ENCODE data around the gene HOXD9.

HOXD9 gene

DNA sequence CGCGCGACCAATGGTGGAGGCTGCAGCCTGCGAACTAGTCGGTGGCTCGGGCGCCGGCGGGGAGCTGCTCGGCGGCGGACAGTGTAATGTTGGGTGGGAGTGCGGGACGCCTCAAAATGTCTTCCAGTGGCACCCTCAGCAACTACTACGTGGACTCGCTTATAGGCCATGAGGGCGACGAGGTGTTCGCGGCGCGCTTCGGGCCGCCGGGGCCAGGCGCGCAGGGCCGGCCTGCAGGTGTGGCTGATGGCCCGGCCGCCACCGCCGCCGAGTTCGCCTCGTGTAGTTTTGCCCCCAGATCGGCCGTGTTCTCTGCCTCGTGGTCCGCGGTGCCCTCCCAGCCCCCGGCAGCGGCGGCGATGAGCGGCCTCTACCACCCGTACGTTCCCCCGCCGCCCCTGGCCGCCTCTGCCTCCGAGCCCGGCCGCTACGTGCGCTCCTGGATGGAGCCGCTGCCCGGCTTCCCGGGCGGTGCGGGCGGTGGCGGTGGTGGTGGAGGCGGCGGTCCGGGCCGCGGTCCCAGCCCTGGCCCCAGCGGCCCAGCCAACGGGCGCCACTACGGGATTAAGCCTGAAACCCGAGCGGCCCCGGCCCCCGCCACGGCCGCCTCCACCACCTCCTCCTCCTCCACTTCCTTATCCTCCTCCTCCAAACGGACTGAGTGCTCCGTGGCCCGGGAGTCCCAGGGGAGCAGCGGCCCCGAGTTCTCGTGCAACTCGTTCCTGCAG is at the start of gene HOXD9:
HOXD9 (plus strand) TSS at position 37 of the 728 bp plus-strand sequence; CDS start at position 87, 50 bp downstream.
- intact Hi-C loops (cut with DNase I), result no loop called here
- no peak for DNase-seq

- intact Hi-C loops (cut with DNase I), result no loop called here
- no peak for DNase-seq
Measured at GRCh38 chr2:176072951-176073904, 49.3 kb upstream of the HOXD9 start.

DNA sequence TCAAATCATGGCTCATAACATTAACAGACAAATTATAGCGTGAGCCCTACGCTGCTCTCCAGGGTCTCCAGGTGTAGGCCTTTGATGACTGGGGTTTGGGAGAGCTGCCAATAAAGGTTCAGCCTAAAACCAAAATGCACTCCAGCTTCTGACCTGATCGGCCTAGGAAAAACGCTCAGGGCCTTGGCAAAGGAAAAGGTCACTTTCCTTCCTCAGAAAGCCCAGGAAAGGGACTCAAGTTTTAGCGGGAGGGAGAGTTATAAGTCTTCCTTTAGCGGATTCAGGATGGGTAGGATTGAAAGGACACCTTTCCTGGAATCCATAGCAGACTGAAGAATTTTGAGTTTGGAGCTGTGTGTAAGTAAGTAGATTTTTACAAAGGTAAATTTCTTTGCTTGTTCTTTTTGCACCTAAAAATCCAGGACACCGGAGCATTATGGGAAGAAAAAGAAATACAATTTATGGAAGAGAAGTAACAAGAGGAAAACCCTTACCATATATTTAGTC is 47.5 kb upstream of the HOXD9 start:
- DNase-seq, result no peak
- intact Hi-C loops (cut with DNase I), result no loop called here

GRCh38 chr2:176075481-176075880 is 47.0 kb upstream of the HOXD9 start:
- intact Hi-C loops (cut with DNase I), result no loop called here
- no peak for DNase-seq

- intact Hi-C loops (cut with DNase I), result no loop called here
- DNase-seq, result no peak
Measured at GRCh38 chr2:176076063-176076462, 46.5 kb upstream of the HOXD9 start.

DNA sequence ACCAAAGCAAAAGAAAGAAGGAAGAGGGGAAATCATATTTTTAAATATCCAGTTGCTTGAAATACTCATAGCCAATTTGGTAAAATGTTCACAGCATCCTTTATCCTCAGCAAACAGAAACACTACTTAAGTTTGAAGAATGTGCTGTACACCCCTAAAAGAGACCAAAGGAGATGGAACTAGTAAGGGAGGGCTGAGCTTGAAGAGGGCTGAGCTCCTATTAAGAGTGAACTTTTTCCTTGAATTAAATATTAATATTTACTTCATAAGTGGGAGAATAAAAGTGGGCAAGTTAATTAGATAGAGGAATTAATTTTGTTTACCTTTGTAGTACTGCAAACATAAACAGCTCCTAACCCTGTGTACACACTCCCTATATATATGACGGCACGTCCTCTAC is 45.7 kb upstream of the HOXD9 start:
- no peak for DNase-seq
- intact Hi-C loops (cut with DNase I), result no loop called here

- intact Hi-C loops (cut with DNase I), result no loop called here
Measured at GRCh38 chr2:176078541-176079284, 43.8 kb upstream of the HOXD9 start.

DNA sequence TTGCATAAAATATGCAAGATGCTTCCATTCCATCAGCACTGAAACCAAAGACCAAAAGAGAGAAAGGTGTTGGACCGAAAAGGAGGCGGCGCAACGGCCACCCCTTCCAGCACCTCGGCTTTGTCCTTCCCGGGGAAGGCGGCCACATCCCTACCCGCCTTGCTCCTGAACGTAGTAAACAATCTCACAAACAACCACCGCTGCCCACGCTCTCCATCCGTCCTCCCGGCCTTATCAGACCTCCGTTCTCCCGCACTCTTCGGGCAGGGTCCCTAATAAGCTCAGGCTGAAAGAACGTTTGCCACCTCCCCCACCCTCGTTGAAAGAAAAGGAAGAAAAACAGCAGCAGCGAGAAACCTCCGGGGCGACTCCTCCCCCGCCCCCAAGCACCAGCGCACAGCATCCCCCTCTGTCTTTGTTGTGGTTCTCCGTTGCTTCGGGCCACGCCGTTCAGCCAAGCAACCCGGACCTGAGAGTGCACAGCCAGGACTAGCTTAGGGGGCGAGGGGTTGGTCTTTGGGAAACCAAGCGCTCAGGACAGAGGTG is 43.2 kb upstream of the HOXD9 start:
- peak in 2 of 42 donors; percentile 22 to 38 for DNase-seq
- intact Hi-C loops (cut with DNase I), result no loop called here

More at GRCh38 chr2:176078541-176079284, 43.8 kb upstream of the HOXD9 start:
- DNase-seq, result peak in 1 of 42 donors; percentile 8

GRCh38 chr2:176079831-176080539 is 42.5 kb upstream of the HOXD9 start:
- DNase-seq, result peak in 4 of 42 donors; percentile 0 to 41 (median 20)
- intact Hi-C loops (cut with DNase I), result no loop called here

DNA sequence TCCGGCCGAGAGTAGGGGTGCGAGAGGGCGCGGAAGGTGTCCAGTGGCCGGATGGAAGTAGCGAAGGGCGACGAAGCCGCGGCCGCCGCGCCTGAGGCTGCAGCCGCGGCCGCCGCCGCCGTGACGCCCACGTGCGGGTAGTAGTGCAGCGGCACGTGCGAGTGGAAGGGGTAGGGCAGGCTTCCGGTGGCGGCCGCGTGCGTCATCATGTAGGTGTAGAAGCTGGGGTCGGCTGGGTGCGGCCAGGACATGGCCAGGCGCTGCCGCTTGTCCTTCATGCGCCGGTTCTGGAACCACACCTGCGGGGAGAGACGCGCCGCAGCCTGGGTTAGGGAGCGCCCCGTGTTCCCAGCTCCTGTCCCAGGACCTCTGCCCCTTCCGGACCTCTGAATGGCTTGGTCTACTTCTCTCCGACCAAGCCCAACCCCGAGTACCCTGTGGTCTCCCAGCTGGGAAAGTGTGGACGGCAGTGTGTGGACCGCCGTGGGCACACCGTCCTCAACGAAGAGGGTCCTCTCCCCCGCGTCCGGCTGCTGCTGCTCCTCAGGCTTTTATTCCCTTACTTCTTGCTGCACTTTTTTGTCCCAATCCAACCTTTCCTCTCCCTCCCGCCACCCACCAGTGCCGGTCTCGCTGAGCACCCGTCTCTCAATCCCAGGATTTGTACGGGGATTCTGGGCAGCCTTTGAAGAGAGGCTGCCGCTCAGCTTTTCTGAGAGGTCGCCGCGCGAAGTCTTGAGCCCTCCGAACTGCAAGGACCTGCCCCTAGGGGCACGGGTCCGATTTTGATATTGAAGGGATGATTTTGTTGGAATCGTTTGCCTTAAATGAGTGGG is 41.8 kb upstream of the HOXD9 start:
- DNase-seq, result peak in 5 of 42 donors; percentile 0 to 36 (median 25)
- intact Hi-C loops (cut with DNase I), result no loop called here

DNA sequence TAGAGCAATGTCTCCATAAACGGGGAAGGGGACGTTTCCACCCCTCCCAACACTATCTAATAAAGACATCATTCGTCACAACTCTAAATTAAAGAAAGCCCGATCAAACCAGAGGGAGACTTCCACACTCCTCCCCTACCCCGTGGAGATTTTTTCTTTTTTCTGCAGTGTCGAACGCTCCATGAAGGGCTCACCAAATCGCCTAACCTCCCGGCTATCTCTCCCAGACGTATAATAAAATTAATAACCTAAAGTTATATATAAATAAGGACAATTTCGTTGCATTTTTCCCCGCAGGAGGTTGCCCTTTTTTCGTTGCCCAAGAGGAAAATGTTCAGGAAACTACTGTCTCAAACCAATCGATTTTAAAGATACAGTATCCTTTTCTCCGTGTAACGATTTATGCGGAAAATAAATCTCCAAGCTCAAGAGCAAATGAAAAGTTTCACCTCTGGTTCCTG is 41.1 kb upstream of the HOXD9 start:
- intact Hi-C loops (cut with DNase I), result no loop called here
- DNase-seq, result peak in 1 of 42 donors; percentile 0

DNA sequence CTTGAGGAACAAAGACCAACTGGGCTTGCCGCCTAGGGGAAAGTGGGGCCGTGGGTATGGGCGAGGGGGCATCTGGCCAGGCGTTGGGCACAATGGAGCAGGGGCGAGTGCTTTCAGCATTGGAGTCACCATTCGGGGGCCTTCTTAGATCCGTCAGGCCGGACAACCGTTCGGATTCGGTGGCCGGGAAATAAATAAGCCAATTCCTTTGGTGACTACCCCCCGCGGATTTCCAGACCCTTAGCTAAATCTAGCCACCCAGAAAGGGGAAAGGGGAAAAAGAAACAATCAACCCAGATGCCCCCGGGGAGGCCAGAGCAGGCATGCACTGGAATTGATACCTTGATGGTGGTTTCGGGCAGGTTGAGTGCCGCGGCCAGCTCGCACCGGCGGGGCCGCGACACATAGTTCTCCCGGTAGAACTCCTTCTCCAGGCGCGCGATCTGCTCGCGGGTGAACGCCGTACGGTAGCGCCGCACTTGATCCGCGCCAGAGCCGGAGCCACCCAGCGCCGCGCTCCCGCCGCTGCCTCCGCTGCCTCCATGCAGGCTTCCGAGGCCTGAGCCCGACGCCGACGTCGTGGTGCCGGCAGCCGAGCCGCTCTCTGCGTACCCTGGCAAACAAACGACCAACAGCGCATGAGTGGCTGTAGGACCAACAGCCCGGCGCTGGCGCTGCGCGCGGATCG is 40.5 kb upstream of the HOXD9 start:
- peak in 5 of 42 donors; percentile 0 to 36 (median 23) for DNase-seq
- intact Hi-C loops (cut with DNase I), result no loop called here

- peak in 1 of 42 donors; percentile 3 for DNase-seq
Measured at GRCh38 chr2:176082525-176082823, 40.0 kb upstream of the HOXD9 start.

GRCh38 chr2:176082824-176083751 is 39.4 kb upstream of the HOXD9 start:
- intact Hi-C loops (cut with DNase I), result no loop called here
- peak in 2 of 42 donors; percentile 5 to 36 for DNase-seq

More at GRCh38 chr2:176082525-176082823, 40.0 kb upstream of the HOXD9 start:
- intact Hi-C loops (cut with DNase I), result no loop called here

DNA sequence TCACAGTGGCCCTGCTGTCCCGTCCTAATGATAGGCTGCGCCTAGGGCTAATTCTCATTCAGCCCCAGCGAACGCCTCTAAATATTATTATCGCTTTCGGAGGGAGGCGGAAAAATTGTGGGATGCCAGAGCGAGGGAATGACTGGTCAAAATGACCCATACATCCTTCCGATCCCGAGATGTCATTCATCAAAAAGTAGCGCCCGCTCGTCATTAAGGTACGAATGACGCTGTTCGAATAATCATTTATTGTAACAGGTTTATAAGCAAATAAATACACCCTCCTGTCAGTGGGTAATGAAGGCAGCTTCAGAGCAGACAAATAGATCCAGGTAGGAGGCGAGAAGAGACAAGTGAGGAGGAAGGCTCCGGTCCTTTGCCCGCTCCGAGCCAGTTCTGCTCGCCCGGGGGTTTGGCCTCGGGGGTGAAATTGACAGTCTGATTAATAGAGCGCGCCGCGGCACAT is 38.7 kb upstream of the HOXD9 start, which contains the start of gene EVX2:
EVX2 (minus strand) TSS at position 167 of the 466 bp plus-strand sequence. CDS start 186 bp downstream, outside the sequence.
- peak in 2 of 42 donors; percentile 7 to 31 for DNase-seq
- intact Hi-C loops (cut with DNase I), result no loop called here

Data from head of caudate nucleus (tissue), 42 donors.